Cardiac muscle cell (in vitro differentiated cells and primary cell): ENCODE data around the gene RNF215. TPM values are rescaled to one million over a fixed set of nuclear protein-coding genes. Genes with fewer than 3 reads are reported as not detected.

ENCODE experiments used
- DNase-seq, 2 donors: peaks; one replicate each; pipeline versions ENCODE4 v3.0.0 to v3.0.0-alpha.2; 2010 to 2017; ENCODE audit warnings: low read depth in 1 of 2, low spot score in 1 of 2
- H3K27ac ChIP-seq: fragments of 200-600 bp; sonication (generic); 2 replicates; pipeline ENCODE4 v1.5.1; 2016
- H3K27me3 ChIP-seq: fragments of 200-600 bp; sonication (generic); 2 replicates; pipeline ENCODE4 v1.6.0; 2016; ENCODE audit warnings: control low read depth
- H3K36me3 ChIP-seq: fragments of 200-600 bp; sonication (generic); 2 replicates; pipeline ENCODE4 v1.5.1; 2016; ENCODE audit warnings: control low read depth
- H3K4me1 ChIP-seq: fragments of 200-600 bp; sonication (generic); 2 replicates; pipeline ENCODE4 v1.8.1; 2017; ENCODE audit warnings: low read depth, mild to moderate bottlenecking, mixed run types
- H3K4me3 ChIP-seq: fragments of 200-600 bp; sonication (generic); 2 replicates; pipeline ENCODE4 v1.5.1; 2016; ENCODE audit warnings: mild to moderate bottlenecking
- H3K9me3 ChIP-seq: fragments of 200-600 bp; sonication (generic); 2 replicates; pipeline ENCODE4 v1.5.1; 2017; ENCODE audit warnings: low read depth, mild to moderate bottlenecking, control low read depth
- CTCF ChIP-seq: IDR thresholded peaks from 2 replicates; pipeline ENCODE4 v1.5.1; 2012; ENCODE audit warnings: low read depth, mild to moderate bottlenecking, low read length
- polyA plus RNA-seq: library from polyadenylated mRNA; unstranded; fragments of >200 nt; fragmentation: Nextera tagmentation; extraction: Ambion mirVana; gene quantifications from 2 replicates; pipeline ENCODE4 v1.2.1, GENCODE V29; 2016
- total RNA-seq: library from RNA; depleted of rRNA; stranded (reverse); fragments of >200 nt; gene quantifications from 2 replicates; pipeline ENCODE4 v1.2.3, GENCODE V29; 2016

RNF215 gene
- total and polyA plus RNA-seq, 2 experiments from 2014 or later = 9.5 to 39.8 TPM

GRCh38 chr22:30416403-30416802 is 29.2 kb upstream of the RNF215 start:
- H3K36me3 ChIP-seq = peaks cover 14% of the 10 kb centered on the region
- H3K27me3 ChIP-seq = no peaks in the 10 kb centered on the region
- TF ChIP-seq CTCF = no peak

GRCh38 chr22:30414525-30415047 is 27.4 kb upstream of the RNF215 start:
- no peaks in the 10 kb centered on the region for H3K9me3 ChIP-seq
- H3K36me3 ChIP-seq = peaks cover 14% of the 10 kb centered on the region
- H3K27ac ChIP-seq = no peak overlapping the region
- DNase-seq = no peak
- H3K4me3 ChIP-seq = no peak overlapping the region
- TF ChIP-seq CTCF = no peak
- H3K4me1 ChIP-seq = no peaks in the 10 kb centered on the region
- H3K27me3 ChIP-seq = no peaks in the 10 kb centered on the region

More at GRCh38 chr22:30416403-30416802, 29.2 kb upstream of the RNF215 start:
- peaks cover 7% of the 10 kb centered on the region for H3K4me1 ChIP-seq
- no peak overlapping the region for H3K27ac ChIP-seq
- no peak overlapping the region for H3K4me3 ChIP-seq
- H3K9me3 ChIP-seq = no peaks in the 10 kb centered on the region
- DNase-seq = no peak

- Histone ChIP-seq H3K4me3 (no peak overlapping the region), H3K27ac (no peak overlapping the region), H3K9me3 (no peaks in the 10 kb centered on the region), H3K36me3 (peaks cover 14% of the 10 kb centered on the region), H3K4me1 (no peaks in the 10 kb centered on the region), H3K27me3 (no peaks in the 10 kb centered on the region)
- DNase-seq = no peak
- no peak for TF ChIP-seq CTCF
Observed at GRCh38 chr22:30413745-30414524, 26.7 kb upstream of the RNF215 start.

GRCh38 chr22:30413001-30413400 is 25.8 kb upstream of the RNF215 start:
- no peaks in the 10 kb centered on the region for H3K27me3 ChIP-seq
- H3K4me1 ChIP-seq = no peaks in the 10 kb centered on the region
- H3K27ac ChIP-seq = no peak overlapping the region
- no peaks in the 10 kb centered on the region for H3K9me3 ChIP-seq
- no peak for TF ChIP-seq CTCF
- H3K4me3 ChIP-seq = no peak overlapping the region
- peaks cover 7% of the 10 kb centered on the region for H3K36me3 ChIP-seq
- DNase-seq = no peak

GRCh38 chr22:30411780-30412179 is 24.6 kb upstream of the RNF215 start:
- Histone ChIP-seq H3K36me3 (peaks cover under 1% of the 10 kb centered on the region), H3K4me3 (no peak overlapping the region)
- TF ChIP-seq CTCF = no peak

More at GRCh38 chr22:30411780-30412179, 24.6 kb upstream of the RNF215 start:
- Histone ChIP-seq H3K4me1 (no peaks in the 10 kb centered on the region), H3K27ac (no peak overlapping the region), H3K9me3 (no peaks in the 10 kb centered on the region), H3K27me3 (no peaks in the 10 kb centered on the region)
- DNase-seq = no peak
